ENCODE results near the gene ABCG4.
"Not testable (repeated sequence)": the region's sequence is repeated elsewhere in the genome, so short reads cannot be mapped to it uniquely, and the experiment has no call there.

The ABCG4 gene

GRCh38 chr11:119184399-119184798 is 35.5 kb downstream of the ABCG4 start:
- DNase-seq (ENCODE audit: low read depth) = not testable (repeated sequence)

DNA sequence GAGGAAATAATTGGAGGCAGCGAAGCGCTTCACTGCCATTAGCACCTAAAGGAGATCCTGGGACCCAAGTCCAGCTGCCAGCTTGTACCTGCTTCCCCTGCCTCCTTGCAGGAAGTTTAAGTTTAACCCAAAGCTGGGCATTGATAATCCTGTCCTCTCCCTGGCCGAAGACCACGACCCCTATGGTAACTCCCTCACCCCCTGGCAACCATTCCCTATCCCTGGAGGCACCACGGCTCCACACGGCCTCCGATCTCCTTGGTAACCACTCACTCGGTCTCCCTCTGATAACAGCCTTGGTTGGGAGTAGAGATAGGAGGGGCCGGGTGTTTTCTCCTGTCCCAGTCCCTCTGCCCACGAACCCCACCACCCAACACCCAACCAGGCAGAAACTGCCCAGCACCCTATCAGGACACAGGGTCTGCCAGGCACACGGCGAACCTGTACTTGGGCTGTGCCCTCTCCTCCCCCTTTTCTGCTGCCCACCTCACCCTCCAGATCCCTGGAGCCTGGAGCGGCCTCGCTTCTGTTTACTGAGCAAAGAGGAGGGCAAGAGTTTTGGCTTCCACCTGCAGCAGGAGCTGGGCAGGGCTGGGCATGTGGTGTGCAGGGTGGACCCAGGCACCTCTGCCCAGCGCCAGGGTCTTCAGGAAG is 37.3 kb downstream of the ABCG4 start:
- no peak for DNase-seq (ENCODE audit: low read depth)

GRCh38 chr11:119187123-119187892 is 38.5 kb downstream of the ABCG4 start:
- no peak for DNase-seq (ENCODE audit: low read depth)

DNA sequence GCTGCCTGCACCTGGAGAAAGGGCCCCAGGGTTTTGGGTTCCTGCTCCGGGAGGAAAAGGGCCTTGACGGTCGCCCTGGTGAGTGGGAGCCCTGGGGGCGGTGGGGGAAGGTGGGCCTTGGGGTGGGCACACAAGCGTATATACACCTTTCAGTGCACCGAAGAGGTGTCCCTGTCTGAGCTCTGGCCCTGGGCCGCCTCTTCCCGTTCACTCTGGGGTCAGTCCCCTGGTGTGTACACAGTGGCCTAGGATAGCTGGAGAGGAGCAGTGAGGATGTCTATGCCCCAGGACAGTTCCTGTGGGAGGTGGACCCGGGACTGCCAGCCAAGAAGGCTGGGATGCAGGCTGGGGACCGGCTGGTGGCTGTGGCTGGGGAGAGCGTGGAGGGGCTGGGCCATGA is 39.2 kb downstream of the ABCG4 start:
- DNase-seq (ENCODE audit: low read depth) = no peak

- no peak for DNase-seq (ENCODE audit: low read depth)
Measured at GRCh38 chr11:119188887-119189286, 40.0 kb downstream of the ABCG4 start.

GRCh38 chr11:119189393-119189792 is 40.5 kb downstream of the ABCG4 start:
- no peak for DNase-seq (ENCODE audit: low read depth)

DNA sequence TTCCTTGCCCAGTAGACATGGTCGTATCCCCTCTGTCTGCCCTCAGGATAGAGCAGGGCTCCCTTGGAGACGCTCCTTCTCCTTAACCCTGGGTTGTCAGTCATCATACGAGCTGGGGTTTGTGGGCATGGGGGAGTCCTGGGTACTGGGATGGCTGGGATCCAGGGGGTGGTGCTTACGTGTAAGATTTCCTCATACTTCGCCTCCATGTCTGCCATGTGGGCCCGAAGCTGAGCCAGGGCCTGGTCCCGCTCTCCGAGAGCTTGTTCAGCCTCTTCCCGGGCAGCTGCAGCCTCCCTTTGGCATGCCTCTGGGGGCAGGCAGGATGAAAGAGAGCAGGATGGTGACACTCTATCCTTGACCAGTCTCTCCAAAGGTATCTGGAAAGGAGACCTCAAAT is 41.7 kb downstream of the ABCG4 start:
- peak; percentile 56 for DNase-seq (ENCODE audit: low read depth)

GRCh38 chr11:119191265-119191664 is 42.4 kb downstream of the ABCG4 start:
- DNase-seq (ENCODE audit: low read depth) = not testable (repeated sequence)

GRCh38 chr11:119192111-119192510 is 43.3 kb downstream of the ABCG4 start:
- DNase-seq (ENCODE audit: low read depth) = peak; percentile 84

- DNase-seq (ENCODE audit: low read depth) = no peak
Measured at GRCh38 chr11:119193001-119193400, 44.1 kb downstream of the ABCG4 start.

DNA sequence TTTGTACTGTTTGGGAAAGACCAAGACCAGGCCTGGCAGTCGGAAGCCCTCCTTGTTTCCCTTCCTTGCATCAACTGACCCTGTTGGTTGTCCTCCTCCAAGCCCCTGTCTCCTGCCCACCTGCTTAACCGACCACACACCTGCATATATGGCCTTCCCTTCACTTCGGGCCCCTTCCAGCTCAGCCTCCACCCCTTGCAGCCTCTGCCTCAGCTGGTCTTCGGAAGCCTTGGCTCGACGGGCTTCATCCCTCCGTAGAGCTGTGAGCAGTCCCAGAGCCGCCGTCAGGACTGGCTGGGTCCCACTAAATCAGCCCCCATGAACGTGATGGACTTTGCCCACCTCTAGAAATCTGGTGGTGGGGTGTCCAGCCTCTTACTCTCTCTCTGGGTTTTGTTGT is 44.8 kb downstream of the ABCG4 start:
- no peak for DNase-seq (ENCODE audit: low read depth)

DNA sequence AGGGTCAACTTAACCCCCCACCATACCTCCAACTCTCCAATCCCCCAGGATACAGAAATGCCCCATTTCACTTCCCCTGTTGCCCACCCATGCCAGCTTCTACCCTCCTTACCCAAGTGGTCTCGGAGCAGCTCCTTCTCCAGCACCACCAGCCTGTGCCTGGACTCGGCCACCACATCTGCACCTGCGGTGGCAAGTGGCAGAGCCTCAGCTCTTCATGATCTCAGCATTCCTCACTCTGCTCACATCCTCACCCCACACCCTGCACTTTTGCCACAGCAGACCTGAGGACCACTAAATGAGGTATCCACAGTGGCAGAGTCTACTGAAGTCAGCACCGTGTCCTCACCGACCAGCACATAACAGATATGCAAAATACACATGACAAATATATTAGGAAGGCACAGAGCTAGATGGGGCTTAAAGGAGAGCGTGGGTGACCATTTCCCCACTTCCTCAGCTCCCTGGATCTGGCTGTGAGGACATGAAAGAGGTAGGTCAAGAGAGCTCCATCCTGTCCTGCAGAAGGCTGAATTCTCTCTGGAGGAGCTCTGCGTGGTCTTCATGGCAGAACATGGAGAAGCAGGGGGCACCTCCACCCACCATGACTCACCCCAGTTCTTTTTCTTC is 46.1 kb downstream of the ABCG4 start:
- DNase-seq (ENCODE audit: low read depth) = no peak

- DNase-seq (ENCODE audit: low read depth) = peak; percentile 76
Measured at GRCh38 chr11:119195680-119196079, 46.8 kb downstream of the ABCG4 start.

GRCh38 chr11:119196833-119197483 is 48.1 kb downstream of the ABCG4 start:
- DNase-seq (ENCODE audit: low read depth) = peak; percentile 94

DNA sequence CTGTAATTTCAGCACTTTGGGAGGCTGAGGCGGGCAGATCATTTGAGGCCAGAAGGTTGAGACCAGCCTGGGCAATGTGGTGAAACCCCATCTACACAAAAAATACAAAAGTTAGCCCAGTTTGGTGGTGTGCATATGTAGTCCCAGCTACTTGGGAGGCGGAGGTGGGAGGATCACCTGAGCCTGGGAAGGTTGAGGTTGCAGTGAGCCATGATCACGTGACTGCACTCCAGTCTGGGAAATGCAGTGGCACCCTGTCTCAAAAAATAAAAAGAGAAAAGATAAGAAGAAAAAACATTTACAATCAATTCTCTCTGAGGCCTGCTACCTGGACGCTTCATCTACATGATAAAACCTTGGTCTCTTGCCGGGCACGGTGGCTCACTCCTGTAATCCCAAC is 50.1 kb downstream of the ABCG4 start:
- no peak for DNase-seq (ENCODE audit: low read depth)

GRCh38 chr11:119201236-119201635 is 52.4 kb downstream of the ABCG4 start:
- DNase-seq (ENCODE audit: low read depth) = not testable (repeated sequence)

GRCh38 chr11:119202554-119202953 is 53.7 kb downstream of the ABCG4 start:
- DNase-seq (ENCODE audit: low read depth) = no peak

GRCh38 chr11:119204066-119204465 is 55.2 kb downstream of the ABCG4 start:
- DNase-seq (ENCODE audit: low read depth) = no peak

DNA sequence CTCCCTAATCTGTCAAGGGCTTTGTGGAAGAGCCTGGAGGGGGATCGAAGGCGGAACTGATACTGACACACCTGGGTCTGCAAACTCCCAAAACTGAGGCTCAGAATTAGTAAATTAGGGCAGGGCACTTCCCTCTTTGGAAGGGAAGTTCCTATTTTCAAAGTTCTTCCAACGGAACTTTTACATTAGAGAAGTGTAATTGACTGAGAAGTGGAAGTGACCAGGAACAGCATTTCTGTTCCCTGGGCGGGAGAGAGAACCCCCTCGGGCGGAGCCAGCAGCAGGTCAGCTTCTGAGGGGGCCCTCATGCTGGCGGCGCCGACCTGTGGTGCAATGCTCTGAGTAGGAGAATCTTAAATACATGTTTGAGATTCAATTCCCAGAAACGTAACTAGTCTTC is 56.2 kb downstream of the ABCG4 start:
- DNase-seq (ENCODE audit: low read depth) = no peak

DNA sequence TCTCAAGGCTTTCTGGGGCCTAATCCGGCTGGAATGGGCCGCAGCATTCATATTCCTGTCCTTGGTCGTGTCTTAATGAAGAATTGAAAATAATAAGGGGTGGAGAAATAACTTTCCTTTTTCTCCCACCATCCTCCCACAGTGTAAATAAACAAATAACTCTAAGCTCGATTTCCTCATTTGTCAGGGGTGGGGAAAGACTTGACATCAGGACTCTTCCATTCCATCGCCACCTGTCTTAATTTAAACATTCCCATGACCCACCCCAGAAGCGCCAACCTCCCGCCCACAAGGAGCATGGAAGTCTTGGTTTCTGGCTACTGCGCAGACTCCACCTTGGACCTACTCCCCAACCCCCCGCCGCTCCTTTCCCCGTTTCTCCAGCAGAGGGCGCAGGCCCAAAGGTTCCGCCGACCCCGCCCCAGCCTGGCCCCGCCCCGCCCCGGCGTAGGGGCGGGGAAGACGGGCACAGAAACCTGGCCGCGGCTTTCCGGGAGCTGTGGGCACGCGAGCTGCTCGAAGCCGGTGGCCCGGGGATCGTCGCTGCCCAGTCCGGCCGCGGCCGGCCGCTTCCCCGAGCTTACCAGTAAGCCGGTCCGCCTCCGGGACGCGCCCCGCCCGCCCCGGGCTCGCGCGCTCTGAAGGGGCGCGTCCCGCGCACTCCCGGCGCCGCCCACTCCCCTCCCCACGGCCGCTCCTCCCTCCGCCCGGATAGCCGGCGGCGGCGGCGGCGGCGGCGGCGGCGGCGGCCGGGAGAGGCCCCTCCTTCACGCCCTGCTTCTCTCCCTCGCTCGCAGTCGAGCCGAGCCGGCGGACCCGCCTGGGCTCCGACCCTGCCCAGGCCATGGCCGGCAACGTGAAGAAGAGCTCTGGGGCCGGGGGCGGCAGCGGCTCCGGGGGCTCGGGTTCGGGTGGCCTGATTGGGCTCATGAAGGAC is 57.0 kb downstream of the ABCG4 start, which contains the start of gene CBL:
CBL (plus strand) TSS at position 766 of the 937 bp plus-strand sequence; CDS start at position 845, 79 bp downstream.
- DNase-seq (ENCODE audit: low read depth) = peak; percentile 73

Measured in amniotic epithelial cell (primary cell).